LHCN-M2 (cell line): ENCODE measurements around the gene OR11H6. TPM values are rescaled to one million over a fixed set of nuclear protein-coding genes. Genes with fewer than 3 reads are reported as not detected.
"Not testable (repeated sequence)": the region's sequence is repeated elsewhere in the genome, so short reads cannot be mapped to it uniquely, and the experiment has no call there.

Experiments
- DNase-seq: peaks from one replicate; pipeline ENCODE4 v3.0.0-alpha.2; 2012; ENCODE audit warnings: low read depth
- polyA plus RNA-seq: library from polyadenylated mRNA; unstranded; fragments of >200 nt; gene quantifications from one replicate; pipeline ENCODE4 v1.2.1, GENCODE V29; 2012; ENCODE audit warnings: missing spikeins
- total RNA-seq: library from RNA; depleted of rRNA; stranded (reverse); fragments of >200 nt; gene quantifications from 2 replicates; pipeline ENCODE4 v1.2.3, GENCODE V29; 2014; rRNA removed

OR11H6 gene, protein sequence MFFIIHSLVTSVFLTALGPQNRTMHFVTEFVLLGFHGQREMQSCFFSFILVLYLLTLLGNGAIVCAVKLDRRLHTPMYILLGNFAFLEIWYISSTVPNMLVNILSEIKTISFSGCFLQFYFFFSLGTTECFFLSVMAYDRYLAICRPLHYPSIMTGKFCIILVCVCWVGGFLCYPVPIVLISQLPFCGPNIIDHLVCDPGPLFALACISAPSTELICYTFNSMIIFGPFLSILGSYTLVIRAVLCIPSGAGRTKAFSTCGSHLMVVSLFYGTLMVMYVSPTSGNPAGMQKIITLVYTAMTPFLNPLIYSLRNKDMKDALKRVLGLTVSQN
- total RNA-seq = not detected in 2 replicates
- polyA plus RNA-seq = not detected

DNA sequence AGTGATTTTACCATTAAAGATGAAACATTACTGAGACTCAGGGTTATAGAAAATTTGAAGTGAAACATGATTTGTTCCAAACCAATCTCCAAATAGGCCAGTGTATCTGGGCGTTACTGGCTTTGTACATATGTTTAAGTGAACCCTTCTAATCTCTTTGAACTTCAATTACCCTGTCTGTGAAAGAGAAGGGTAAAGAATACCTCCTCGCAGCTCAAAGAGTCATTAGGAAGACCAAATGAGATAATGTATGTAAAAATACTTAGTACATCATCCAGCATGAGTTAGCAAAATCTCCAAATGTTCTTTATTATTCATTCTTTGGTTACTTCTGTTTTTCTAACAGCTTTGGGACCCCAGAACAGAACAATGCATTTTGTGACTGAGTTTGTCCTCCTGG lies at the start of gene OR11H6:
OR11H6 (plus strand) TSS at position 301 of the 400 bp plus-strand sequence; CDS start at position 301, 0 bp downstream.
- DNase-seq = no peak

DNA sequence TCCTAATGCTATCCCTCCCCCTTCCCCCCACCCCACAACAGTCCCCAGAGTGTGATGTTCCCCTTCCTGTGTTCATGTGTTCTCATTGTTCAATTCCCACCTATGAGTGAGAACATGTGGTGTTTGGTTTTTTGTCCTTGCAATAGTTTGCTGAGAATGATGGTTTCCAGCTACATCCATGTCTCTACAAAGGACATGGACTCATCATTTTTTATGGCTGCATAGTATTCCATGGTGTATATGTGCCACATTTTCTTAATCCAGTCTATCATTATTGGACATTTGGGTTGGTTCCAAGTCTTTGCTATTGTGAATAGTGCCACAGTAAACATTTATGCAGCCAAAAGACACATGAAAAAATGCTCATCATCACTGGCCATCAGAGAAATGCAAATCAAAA lies 49.3 kb upstream of the OR11H6 start:
- DNase-seq = not testable (repeated sequence)

DNA sequence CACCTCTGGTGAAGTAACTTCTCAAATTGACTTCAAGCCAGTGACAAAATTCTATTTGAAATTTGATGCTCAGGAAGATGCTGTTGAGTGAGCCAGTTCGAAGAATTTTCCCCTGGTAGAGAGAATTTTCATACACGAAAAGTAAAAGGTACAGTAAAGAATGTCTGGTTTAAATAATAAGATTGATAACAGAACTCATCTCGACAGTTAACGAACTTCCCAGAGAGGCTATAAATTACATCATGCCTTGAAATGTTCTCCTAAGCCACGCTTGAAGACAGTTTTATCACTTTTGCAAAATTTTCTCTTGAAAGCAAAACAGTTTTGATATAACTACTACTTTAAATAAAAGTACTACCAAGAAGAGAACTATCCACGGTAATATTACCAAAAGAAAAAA lies 47.2 kb upstream of the OR11H6 start:
- no peak for DNase-seq

DNA sequence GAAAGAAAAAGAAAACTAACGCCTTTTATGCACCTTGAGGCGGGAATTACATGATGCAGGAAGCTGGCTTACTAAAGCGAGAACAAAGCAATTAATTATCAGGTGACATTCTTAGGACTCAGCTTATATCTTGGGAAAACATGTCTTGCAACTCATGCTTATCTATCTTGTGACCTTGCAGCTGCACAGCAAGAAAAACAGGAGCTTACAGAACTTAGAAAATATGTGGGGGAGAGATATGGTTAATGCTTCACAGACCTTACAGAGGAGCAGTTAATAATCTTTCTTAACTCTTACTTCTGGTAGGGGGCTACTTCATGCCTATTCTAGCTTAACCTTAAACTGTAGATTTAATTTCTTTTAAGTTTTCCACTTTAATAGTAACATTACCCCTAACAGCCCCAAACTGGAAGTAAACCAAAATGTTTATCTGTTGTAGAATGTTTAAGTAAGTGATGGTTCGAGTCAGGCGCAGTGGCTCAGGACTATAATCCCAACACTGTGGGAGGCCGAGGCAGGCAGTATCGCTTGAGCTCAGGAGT lies 46.0 kb upstream of the OR11H6 start:
- no peak for DNase-seq

GRCh38 chr14:20179218-20179617 lies 44.3 kb upstream of the OR11H6 start:
- no peak for DNase-seq

- DNase-seq = no peak
Observed at GRCh38 chr14:20179880-20180279, 43.6 kb upstream of the OR11H6 start.

- DNase-seq = no peak
Observed at GRCh38 chr14:20180486-20180885, 43.0 kb upstream of the OR11H6 start.

GRCh38 chr14:20184181-20184580 lies 39.3 kb upstream of the OR11H6 start:
- no peak for DNase-seq

- no peak for DNase-seq
Observed at GRCh38 chr14:20190596-20190995, 32.9 kb upstream of the OR11H6 start, which contains the start of gene OR11G2. Gene OR11G2, plus strand, starts transcription at chr14:20190896. Its CDS starts 6,542 bp downstream, at chr14:20197438.

GRCh38 chr14:20191396-20191795 lies 32.1 kb upstream of the OR11H6 start:
- no peak for DNase-seq

- DNase-seq = no peak
Observed at GRCh38 chr14:20194101-20194500, 29.4 kb upstream of the OR11H6 start.

GRCh38 chr14:20195170-20195569 lies 28.3 kb upstream of the OR11H6 start:
- DNase-seq = not testable (repeated sequence)

- DNase-seq = no peak
Observed at GRCh38 chr14:20195911-20196310, 27.6 kb upstream of the OR11H6 start.

GRCh38 chr14:20197459-20197858 lies 26.1 kb upstream of the OR11H6 start:
- no peak for DNase-seq

DNA sequence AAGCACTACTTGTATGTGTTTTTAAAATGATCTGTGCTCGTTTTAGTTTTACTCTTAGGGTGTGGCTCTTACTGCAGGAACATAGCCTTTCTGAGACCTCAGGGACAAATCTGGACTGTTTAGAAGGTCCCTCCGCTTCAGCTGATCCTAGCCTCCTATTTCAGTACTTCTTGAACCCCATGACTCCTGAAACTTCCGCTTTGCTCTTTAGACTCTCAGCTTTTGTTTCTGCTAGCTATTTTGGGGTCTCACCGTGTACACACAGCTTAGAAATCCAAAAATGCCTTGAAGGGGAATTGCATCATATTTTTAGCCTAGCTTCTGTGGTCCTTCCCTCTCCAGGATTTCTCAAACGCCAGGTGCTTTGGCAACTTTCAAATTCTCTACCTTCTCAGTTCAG lies 24.5 kb upstream of the OR11H6 start:
- DNase-seq = no peak

- DNase-seq = no peak
Observed at GRCh38 chr14:20204721-20205120, 18.8 kb upstream of the OR11H6 start.

GRCh38 chr14:20209595-20209994 lies 13.9 kb upstream of the OR11H6 start:
- DNase-seq = no peak

DNA sequence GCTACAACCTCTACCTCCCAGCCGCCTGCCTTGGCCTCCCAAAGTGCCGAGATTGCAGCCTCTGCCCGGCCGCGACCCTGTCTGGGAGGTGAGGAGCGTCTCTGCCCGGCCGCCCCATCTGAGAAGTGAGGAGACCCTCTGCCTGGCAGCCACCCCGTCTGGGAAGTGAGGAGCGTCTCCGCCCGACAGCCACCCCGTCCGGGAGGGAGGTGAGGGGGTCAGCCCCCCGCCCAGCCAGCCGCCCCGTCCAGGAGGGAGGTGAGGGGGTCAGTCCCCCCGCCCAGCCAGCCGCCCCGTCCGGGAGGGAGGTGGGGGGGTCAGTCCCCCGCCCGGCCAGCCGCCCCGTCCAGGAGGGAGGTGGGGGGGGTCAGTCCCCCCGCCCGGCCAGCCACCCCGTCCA lies 11.1 kb upstream of the OR11H6 start:
- not testable (repeated sequence) for DNase-seq

DNA sequence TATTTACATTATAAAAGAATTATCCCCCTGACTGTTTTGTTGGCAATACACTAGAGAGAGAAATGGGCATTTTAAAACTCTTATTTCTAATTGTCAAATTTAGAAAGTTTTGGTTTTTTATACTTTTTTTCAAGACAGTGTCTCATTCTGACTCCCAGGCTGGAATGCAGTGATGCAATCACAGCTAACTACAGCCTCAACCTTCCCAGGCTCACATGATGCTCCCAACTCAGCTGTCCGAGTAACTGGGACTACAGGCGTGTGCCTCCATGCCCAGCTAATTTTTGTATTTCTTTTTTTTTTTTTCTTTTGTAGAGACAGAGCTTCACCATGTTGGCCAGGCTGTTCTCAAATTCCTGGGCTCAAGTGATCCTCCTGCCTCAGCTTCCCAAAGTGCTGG lies 8.3 kb upstream of the OR11H6 start:
- peak; percentile 45 for DNase-seq

GRCh38 chr14:20219033-20219432 lies 4.5 kb upstream of the OR11H6 start:
- DNase-seq = peak; percentile 7

- DNase-seq = no peak
Observed at GRCh38 chr14:20228681-20229080, 5.2 kb downstream of the OR11H6 start, which contains the start of gene OR11H7. Gene OR11H7, plus strand, starts transcription at chr14:20228981.

GRCh38 chr14:20235415-20235814 lies 11.9 kb downstream of the OR11H6 start:
- DNase-seq = not testable (repeated sequence)

GRCh38 chr14:20247646-20248246 lies 24.2 kb downstream of the OR11H6 start:
- DNase-seq = no peak
